ENCODE measurements around the gene MYOF. TPM values are rescaled to one million over a fixed set of nuclear protein-coding genes. Genes with fewer than 3 reads are reported as not detected.

The MYOF gene
- total and polyA plus RNA-seq, 9 of the 15 experiments (the other 6 are each of a cell fraction or from before 2014, with no cell fraction given), result 0.06 to 0.27 TPM; not detected in 7

DNA sequence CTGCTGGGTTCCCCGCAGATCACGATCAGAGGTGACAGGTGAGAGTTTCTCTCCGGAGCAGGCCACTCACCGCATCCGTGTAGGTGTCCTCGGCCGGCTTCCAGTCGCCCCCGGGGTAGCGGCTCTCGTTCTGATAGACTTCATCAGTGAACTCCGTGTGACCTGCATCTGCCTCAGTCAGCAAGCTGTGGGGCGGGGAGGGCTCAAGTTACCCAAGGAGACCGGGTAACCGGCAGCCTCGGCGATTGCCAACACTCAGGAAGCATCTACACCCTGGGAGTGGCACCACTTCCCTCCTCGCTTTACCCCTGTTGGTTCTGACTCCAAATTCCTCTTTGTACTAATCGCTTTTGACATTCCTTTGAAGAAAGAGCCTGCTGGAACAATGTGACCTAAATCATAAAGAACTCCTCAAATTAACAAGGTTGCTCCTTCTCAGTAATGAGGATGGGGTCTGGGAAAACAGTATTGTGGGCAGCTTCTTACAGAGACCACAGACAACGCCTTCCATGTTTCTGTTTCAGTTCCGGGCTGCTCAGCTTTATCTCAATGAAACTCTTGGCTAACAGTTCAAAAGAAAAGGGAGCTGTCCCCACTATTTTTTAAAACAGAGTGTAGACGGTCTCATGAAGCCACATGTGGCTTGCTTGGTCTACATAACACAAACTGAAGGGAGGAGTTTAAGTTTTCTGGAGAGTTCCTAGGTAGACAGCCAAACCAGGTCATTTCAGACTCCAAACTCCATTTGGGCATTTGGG, 118.1 kb downstream of the MYOF start:
- no peak for ATAC-seq
- TF ChIP-seq C11orf30 (IDR thresholded peaks at IDR 0.05; ENCODE audit: low read depth) (no peak), ELK3 (CRISPR knock-in tag; IDR thresholded peaks at IDR 0.05) (no peak), CHD1 (IDR thresholded peaks at IDR 0.05; ENCODE audit: low read length) (no peak), STAG1 (CRISPR knock-in tag; IDR thresholded peaks at IDR 0.05; ENCODE audit: borderline replicate concordance) (no peak), ZNF740 (CRISPR knock-in tag; IDR thresholded peaks at IDR 0.05) (no peak), ZNF740 (tag; IDR thresholded peaks at IDR 0.05) (no peak), CREM (IDR thresholded peaks at IDR 0.05; ENCODE audit: low read depth) (no peak), KDM2B (CRISPR knock-in tag; IDR thresholded peaks at IDR 0.05) (no peak), ZNF23 (CRISPR knock-in tag; IDR thresholded peaks at IDR 0.05) (no peak), TAL1 (IDR thresholded peaks at IDR 0.05) (no peak), ZNF146 (CRISPR knock-in tag; IDR thresholded peaks at IDR 0.05; ENCODE audit: unreplicated experiment) (no peak), CEBPG (CRISPR knock-in tag; IDR thresholded peaks at IDR 0.05) (no peak), CEBPG (tag; conservative IDR thresholded peaks at IDR 0.05 in 1 of 2, IDR thresholded peaks at IDR 0.05 in 1 of 2) (no peak)
- in situ Hi-C loops (cut with MboI) (no loop called here), intact Hi-C loops (cut with micrococcal nuclease) (no loop called here)
- no peaks in the 10 kb centered on the region for H3K36me3 ChIP-seq (ENCODE audit: control insufficient read depth, insufficient read depth, low read length)
- H3K9me3 ChIP-seq (replicated peaks; ENCODE audit: control insufficient read depth, insufficient read depth, low read depth, low read length), result no peaks in the 10 kb centered on the region
- no peaks in the 10 kb centered on the region; a peak in 2 of 5 replicates for H3K4me1 ChIP-seq (replicated peaks in 1 of 2; ENCODE audit: control insufficient read depth in 2 of 2, insufficient read depth in 2 of 2, low read length in 2 of 2)
- peaks cover 0 to 22% of the 10 kb centered on the region in 2 experiments; a peak in 4 of 5 replicates for H3K27me3 ChIP-seq (ENCODE audit: control insufficient read depth in 2 of 2, insufficient read depth in 2 of 2, low read length in 2 of 2)
- H3K9me1 ChIP-seq (ENCODE audit: control insufficient read depth, insufficient read depth, low read length), result no peaks in the 10 kb centered on the region
- FAIRE-seq, result no peak
- 1% methylated on average over 19 of the region's 22 CpGs for WGBS (ENCODE audit: insufficient coverage, low coverage, missing lambda C conversion rate)
- H3K79me2 ChIP-seq (ENCODE audit: control insufficient read depth, insufficient read depth, low read length), result no peaks in the 10 kb centered on the region
- H4K20me1 ChIP-seq (replicated peaks; ENCODE audit: control insufficient read depth, insufficient read depth, low read length), result no peaks in the 10 kb centered on the region
- no peak overlapping the region for H3K27ac ChIP-seq (ENCODE audit: extremely low read depth, low read depth, low read length)
- DNase-seq (ENCODE audit: extremely low read depth in 1 of 4, low spot score in 3 of 4), result no peak
- H3K4me2 ChIP-seq (ENCODE audit: insufficient read depth, low read length), result no peak overlapping the region
- CTCF ChIA-PET (ENCODE audit: low intra/inter-chr PET ratio), result no interaction called here
- POLR2A ChIA-PET, result no interaction called here
- no peak overlapping the region for H3K9ac ChIP-seq (ENCODE audit: insufficient read depth in 1 of 2, low read depth in 2 of 2, low read length in 2 of 2)
- BruUV-seq (replicated peaks), result no TSS peak
- no peak overlapping the region for H2AFZ ChIP-seq (ENCODE audit: low read depth, low read length)
- no peak overlapping the region for H3K4me3 ChIP-seq

All from K562 (cell line).